Measurements from ENCODE around the gene FERMT2.

DNA sequence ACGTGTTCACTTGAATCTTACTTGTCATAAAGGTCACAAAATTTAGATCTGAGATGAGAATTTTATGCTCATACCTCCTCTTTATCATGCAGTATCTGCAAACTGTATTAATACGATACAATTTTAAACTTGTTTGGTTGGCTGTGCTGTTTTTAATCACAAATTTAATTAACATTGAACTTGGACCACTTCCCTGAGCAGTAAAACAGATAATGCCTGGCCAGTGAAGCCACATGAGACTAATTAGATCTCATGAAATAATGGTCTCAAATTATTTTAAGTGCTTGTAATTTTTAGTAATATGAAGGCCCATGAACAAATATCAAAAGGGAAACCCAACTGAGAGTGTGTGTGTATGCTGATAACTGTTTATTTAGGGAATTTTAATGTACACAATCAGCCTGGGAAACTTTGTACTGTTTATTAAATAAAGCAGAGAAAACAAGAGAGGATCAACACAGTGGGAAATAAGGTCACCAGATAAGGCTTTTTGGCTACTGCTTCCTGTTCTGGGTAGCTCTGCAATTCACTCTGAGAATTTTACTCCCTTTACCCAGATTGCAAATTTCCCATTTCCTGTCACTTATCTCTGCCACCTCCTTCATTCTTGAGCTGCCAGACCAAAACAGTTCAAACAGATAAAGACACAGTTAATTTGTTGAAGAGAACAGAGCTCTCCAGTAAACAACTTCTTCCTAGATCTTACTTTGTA is 97.9 kb downstream of the FERMT2 start:
- TF ChIP-seq, protein P1, sequence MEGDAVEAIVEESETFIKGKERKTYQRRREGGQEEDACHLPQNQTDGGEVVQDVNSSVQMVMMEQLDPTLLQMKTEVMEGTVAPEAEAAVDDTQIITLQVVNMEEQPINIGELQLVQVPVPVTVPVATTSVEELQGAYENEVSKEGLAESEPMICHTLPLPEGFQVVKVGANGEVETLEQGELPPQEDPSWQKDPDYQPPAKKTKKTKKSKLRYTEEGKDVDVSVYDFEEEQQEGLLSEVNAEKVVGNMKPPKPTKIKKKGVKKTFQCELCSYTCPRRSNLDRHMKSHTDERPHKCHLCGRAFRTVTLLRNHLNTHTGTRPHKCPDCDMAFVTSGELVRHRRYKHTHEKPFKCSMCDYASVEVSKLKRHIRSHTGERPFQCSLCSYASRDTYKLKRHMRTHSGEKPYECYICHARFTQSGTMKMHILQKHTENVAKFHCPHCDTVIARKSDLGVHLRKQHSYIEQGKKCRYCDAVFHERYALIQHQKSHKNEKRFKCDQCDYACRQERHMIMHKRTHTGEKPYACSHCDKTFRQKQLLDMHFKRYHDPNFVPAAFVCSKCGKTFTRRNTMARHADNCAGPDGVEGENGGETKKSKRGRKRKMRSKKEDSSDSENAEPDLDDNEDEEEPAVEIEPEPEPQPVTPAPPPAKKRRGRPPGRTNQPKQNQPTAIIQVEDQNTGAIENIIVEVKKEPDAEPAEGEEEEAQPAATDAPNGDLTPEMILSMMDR (optimal IDR thresholded peaks at IDR 0.05 in 1 of 3, IDR thresholded peaks at IDR 0.05 in 1 of 3, conservative IDR thresholded peaks at IDR 0.05 in 1 of 3; ENCODE audit: extremely low read depth in 1 of 3, insufficient read depth in 2 of 3, low read length in 3 of 3) = no peak
- no peak for TF ChIP-seq EZH2 (IDR thresholded peaks at IDR 0.05; ENCODE audit: low read length)
